Activated CD4-positive, CD25-positive, alpha-beta regulatory T cell treated with anti-CD3 and anti-CD28 coated beads, Interleukin-2, amount 50 U/mL, for 24 hours (primary cell): Measurements from ENCODE around the gene MOB3A.

Source experiments
- ATAC-seq, 2 donors: fragments of 150-1000 bp; cut with Tn5 transposase; one replicate each; pipeline ENCODE4 v1.10.0; 2021; ENCODE audit warnings: mild to moderate bottlenecking in 1 of 2, moderate library complexity in 1 of 2

MOB3A gene

DNA sequence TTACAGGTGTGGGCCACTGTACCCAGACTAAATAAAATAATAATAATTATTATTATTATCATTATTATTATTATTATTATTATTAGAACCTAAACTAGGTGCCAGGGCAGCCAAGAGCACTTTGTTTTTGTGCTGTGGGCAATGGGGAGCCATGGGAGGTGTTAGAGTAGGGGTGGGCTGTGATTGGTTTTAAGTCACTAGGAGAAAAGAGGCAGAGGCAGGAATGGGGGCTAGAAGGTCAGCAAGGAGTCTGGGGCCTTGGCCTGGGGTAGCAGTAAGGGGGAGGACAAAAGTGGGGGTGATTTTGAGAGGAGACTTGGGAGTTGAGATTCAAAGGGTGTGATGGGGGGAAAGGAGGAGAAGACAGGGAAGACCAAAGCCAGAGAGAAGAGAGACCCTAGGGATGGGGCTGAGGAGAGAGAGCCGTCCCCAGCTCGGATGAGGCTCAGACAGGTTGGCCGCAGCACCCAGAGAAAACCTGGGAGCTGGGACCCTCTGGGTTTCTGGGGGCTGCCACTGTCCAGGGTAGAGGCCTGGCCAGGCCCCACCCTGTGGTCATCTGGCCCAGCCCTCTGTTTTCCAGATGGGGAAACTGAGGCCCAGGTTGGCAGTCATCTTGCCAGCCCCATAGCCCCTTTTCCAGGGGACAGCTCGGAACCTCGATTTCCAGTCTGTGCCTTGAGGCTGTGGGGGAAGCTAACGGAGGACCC is 62.9 kb downstream of the MOB3A start:
- ATAC-seq = no peak

DNA sequence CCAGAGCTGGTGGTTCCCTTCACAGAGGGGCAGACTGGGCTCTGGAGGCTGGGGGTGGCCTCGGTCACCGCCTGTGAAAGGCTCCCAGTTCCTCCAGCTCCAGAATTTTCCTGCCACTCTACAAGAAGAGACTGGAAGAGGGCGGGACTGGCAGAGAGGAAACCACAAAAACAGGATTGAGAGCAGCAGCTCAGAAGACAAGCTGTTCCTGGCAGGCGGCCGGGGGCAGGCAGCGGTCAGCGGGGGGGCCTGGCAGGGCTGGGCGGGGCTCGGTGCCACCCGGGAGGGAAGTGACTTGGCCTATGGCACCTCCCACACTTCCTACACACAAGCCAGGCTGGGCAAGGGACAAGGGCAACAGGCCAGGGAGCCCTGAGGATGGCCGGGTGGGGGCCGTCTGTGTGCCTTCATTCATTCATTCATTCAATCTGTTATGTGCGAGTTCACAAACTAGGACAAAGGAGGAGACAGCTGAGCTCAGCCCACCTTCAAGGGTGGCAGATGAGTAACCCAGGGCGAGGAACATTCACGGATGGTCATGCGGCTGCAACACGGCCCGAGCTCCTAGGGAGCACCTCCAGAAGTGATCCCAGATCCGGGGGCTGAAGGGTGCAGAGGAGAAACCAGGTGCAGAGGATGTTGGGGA is 63.7 kb downstream of the MOB3A start:
- ATAC-seq = peak; percentile 57 to 61

DNA sequence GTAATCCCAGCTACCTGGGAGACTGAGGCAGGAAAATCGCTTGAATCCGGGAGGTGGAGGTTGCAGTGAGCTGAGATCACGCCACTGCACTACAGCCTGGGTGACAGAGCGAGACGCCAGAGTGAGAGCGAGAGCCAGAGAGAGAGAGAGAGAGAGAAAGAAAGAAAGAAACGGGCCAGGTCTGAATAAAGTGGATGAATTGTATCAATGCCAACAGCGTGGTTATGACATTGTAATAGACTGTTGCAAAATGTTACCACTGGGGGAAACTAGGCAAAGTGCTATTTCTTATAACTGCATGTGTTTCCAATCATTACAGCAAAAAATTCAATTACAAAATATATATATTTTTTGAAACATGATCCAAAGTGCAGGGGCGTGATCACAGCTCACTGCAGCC is 68.8 kb downstream of the MOB3A start:
- no peak for ATAC-seq

DNA sequence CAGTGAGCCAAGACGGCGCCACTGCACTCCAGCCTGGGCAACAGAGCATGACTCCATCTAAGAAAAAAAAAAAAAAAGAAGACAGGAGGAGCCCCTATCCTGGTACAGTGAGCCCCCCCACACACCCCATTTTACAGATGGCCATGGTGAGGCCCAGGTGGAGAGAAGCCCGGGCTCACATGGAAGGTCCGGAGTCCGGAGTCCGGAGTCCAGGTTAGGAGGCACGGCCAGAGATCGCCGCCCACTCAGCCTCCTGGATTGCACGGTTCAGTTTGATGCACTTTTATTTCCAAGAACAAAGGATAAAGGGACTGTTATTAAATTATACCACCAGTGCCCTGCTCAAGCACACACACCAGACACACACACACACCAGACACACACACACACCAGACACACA is 69.4 kb downstream of the MOB3A start:
- no peak for ATAC-seq

DNA sequence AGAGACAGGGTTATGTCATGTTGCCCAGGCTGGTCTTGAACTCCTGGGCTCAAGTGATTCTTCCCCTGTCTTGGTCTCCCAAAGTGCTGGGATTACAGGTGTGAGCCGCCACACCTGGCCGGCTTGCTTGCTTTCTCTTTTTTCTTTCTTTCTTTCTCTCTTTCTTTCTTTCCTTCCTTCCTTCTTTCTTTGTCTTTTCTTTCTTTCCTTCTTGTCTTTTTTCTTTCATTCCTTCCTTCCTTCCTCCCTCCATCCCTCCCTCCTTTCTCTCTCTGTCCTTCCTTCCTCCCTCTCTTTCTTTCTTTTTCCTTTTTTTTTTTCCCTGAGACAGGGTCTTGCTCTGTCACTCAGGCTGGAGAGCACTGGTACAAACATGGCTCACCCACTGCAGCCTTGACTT is 73.8 kb downstream of the MOB3A start:
- ATAC-seq = no peak

DNA sequence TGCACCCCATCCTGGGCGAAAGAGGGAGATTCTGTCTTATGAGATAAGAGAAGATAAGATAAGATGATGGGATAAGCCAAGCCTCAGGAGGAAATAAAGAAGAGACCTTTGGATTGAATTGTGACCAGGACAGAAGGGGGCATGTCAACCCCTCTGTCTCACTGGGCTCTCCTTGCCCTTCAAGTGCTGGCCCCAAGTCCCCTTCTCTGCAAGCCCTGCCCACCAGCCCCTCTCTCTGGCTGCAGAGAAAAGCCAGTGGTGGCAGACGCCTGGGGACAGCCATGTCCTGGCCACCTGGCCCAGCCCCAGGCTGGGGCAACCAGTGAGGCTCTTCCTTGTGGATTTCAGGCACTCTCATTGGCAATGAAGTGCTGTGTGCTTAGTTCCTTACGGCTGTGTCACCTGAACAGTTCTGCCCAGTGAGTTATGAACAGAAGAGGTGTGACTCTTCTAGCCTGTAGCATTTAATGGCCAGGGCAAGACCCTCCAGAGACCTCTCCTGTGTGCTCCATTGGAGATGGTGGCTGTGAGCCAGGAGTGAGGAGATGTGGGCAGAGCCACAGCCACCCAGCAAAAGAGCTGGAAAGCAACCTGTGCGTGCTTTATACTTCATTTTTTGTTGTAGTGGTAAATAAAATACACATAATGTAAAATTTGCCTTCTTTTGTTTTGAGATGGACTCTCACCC is 74.5 kb downstream of the MOB3A start:
- ATAC-seq = no peak
